ENCODE measurements around the gene FBXO7.

FBXO7 gene

GRCh38 chr22:32531228-32531627 is 56.6 kb downstream of the FBXO7 start:
- FAIRE-seq, result peak; percentile 27

GRCh38 chr22:32531931-32532819 is 57.6 kb downstream of the FBXO7 start:
- FAIRE-seq (no peak), DNase-seq (ENCODE audit: low spot score) (peak; percentile 83)

More at GRCh38 chr22:32531228-32531627, 56.6 kb downstream of the FBXO7 start:
- no peak for DNase-seq (ENCODE audit: low spot score)

- peak; percentile 74 for FAIRE-seq
- no peak for DNase-seq (ENCODE audit: low spot score)
Observed at GRCh38 chr22:32532820-32533128, 58.2 kb downstream of the FBXO7 start.

GRCh38 chr22:32533265-32534111 is 58.9 kb downstream of the FBXO7 start:
- FAIRE-seq (peak; percentile 62), DNase-seq (ENCODE audit: low spot score) (no peak)

- FAIRE-seq (no peak), DNase-seq (ENCODE audit: low spot score) (no peak)
Observed at GRCh38 chr22:32534252-32535235, 59.9 kb downstream of the FBXO7 start.

GRCh38 chr22:32535531-32536190 is 61.0 kb downstream of the FBXO7 start:
- FAIRE-seq (no peak), DNase-seq (ENCODE audit: low spot score) (no peak)

- FAIRE-seq (no peak), DNase-seq (ENCODE audit: low spot score) (no peak)
Observed at GRCh38 chr22:32536352-32536751, 61.7 kb downstream of the FBXO7 start.

- FAIRE-seq (peak; percentile 23), DNase-seq (ENCODE audit: low spot score) (no peak)
Observed at GRCh38 chr22:32538521-32538920, 63.9 kb downstream of the FBXO7 start.

GRCh38 chr22:32539631-32540421 is 65.2 kb downstream of the FBXO7 start:
- peak; percentile 50 for DNase-seq (ENCODE audit: low spot score)
- FAIRE-seq, result peak; percentile 88

GRCh38 chr22:32541481-32541880 is 66.9 kb downstream of the FBXO7 start:
- DNase-seq (ENCODE audit: low spot score) (no peak), FAIRE-seq (no peak)

- DNase-seq (ENCODE audit: low spot score) (no peak), FAIRE-seq (peak; percentile 80)
Observed at GRCh38 chr22:32542066-32542676, 67.6 kb downstream of the FBXO7 start.

GRCh38 chr22:32542677-32543357 is 68.2 kb downstream of the FBXO7 start:
- FAIRE-seq (no peak), DNase-seq (ENCODE audit: low spot score) (no peak)

GRCh38 chr22:32544953-32545558 is 70.4 kb downstream of the FBXO7 start:
- DNase-seq (ENCODE audit: low spot score) (no peak), FAIRE-seq (no peak)

GRCh38 chr22:32545801-32546200 is 71.2 kb downstream of the FBXO7 start:
- DNase-seq (ENCODE audit: low spot score) (no peak), FAIRE-seq (no peak)

- DNase-seq (ENCODE audit: low spot score), result no peak
- FAIRE-seq, result no peak
Observed at GRCh38 chr22:32546496-32546895, 71.9 kb downstream of the FBXO7 start.

GRCh38 chr22:32546935-32547334 is 72.3 kb downstream of the FBXO7 start:
- FAIRE-seq, result no peak
- no peak for DNase-seq (ENCODE audit: low spot score)

GRCh38 chr22:32548039-32548438 is 73.4 kb downstream of the FBXO7 start:
- DNase-seq (ENCODE audit: low spot score) (no peak), FAIRE-seq (no peak)
